ENCODE measurements around the gene GNPAT. TPM values are rescaled to one million over a fixed set of nuclear protein-coding genes. Genes with fewer than 3 reads are reported as not detected.
A peak's percentile ranks its signal among the peaks of the same experiment; 100 is the strongest.
"Not testable (repeated sequence)": the region's sequence is repeated elsewhere in the genome, so short reads cannot be mapped to it uniquely, and the experiment has no call there.

The GNPAT gene
- total and polyA plus RNA-seq, 2 experiments from 2014 or later, result 37.6 to 47.2 TPM

- Histone ChIP-seq H3K4me1 (ENCODE audit: insufficient read depth) (no peaks in the 10 kb centered on the region), H3K9me3 (ENCODE audit: low read depth) (no peaks in the 10 kb centered on the region), H3K36me3 (ENCODE audit: low read depth) (no peaks in the 10 kb centered on the region), H3K4me3 (no peak overlapping the region), H3K9me2 (ENCODE audit: insufficient read depth) (no peaks in the 10 kb centered on the region), H3F3A (ENCODE audit: insufficient read depth) (no peaks in the 10 kb centered on the region), H3K9ac (no peak overlapping the region), H3K27me3 (replicated peaks; ENCODE audit: insufficient read depth) (peaks cover 16% of the 10 kb centered on the region; the same call in 1 of the 2 replicates), H4K20me1 (ENCODE audit: insufficient read depth) (no peaks in the 10 kb centered on the region), H3K79me2 (ENCODE audit: insufficient read depth) (no peaks in the 10 kb centered on the region), H2AFZ (no peak overlapping the region), H3K4me2 (ENCODE audit: unreplicated experiment) (no peak overlapping the region), H3K27ac (no peak overlapping the region)
- TF ChIP-seq EZH2phosphoT487 (IDR thresholded peaks at IDR 0.05; ENCODE audit: insufficient read depth, low read depth) (no peak), EZH2 (IDR thresholded peaks at IDR 0.05; ENCODE audit: insufficient read depth, poor library complexity, severe bottlenecking) (no peak)
- no peak for DNase-seq
- in situ Hi-C loops (cut with MboI), result loop anchor here (25.0 kb wide), 1 partner anchor 273 kb away; no protein-coding TSS in a partner anchor
- WGBS, 2 experiments (ENCODE audit: low coverage in 1 of 2, low lambda C conversion rate in 2 of 2, missing lambda C conversion rate in 2 of 2), result 52 to 67% methylated on average over 6 of the region's 6 CpGs
These were observed 30.9 kb upstream of the GNPAT start for GRCh38 chr1:231210126-231210525.

GRCh38 chr1:231211005-231211857 lies 29.8 kb upstream of the GNPAT start:
- Histone ChIP-seq H3K9me3 (ENCODE audit: low read depth) (no peaks in the 10 kb centered on the region), H3K27me3 (replicated peaks; ENCODE audit: insufficient read depth) (peaks cover 21% of the 10 kb centered on the region), H3K27ac (no peak overlapping the region), H3K4me1 (ENCODE audit: insufficient read depth) (no peaks in the 10 kb centered on the region), H3K79me2 (ENCODE audit: insufficient read depth) (no peaks in the 10 kb centered on the region), H4K20me1 (ENCODE audit: insufficient read depth) (no peaks in the 10 kb centered on the region), H3K9ac (no peak overlapping the region), H3K36me3 (ENCODE audit: low read depth) (no peaks in the 10 kb centered on the region), H3K9me2 (ENCODE audit: insufficient read depth) (no peaks in the 10 kb centered on the region), H3F3A (ENCODE audit: insufficient read depth) (no peaks in the 10 kb centered on the region), H2AFZ (peak overlapping the region; percentile 61), H3K4me3 (peak overlapping the region; percentile 61), H3K4me2 (ENCODE audit: unreplicated experiment) (peak overlapping the region; percentile 80)
- in situ Hi-C loops (cut with MboI), result loop anchor here (25.0 kb wide), 1 partner anchor 274 kb away; no protein-coding TSS in a partner anchor
- 17 to 20% methylated on average over 28 of the region's 28 CpGs for WGBS, 2 experiments (ENCODE audit: low coverage in 1 of 2, low lambda C conversion rate in 2 of 2, missing lambda C conversion rate in 2 of 2)
- peak; percentile 59 for DNase-seq
- TF ChIP-seq EZH2 (IDR thresholded peaks at IDR 0.05; ENCODE audit: insufficient read depth, poor library complexity, severe bottlenecking) (no peak), EZH2phosphoT487 (IDR thresholded peaks at IDR 0.05; ENCODE audit: insufficient read depth, low read depth) (no peak)

GRCh38 chr1:231212301-231212700 lies 28.7 kb upstream of the GNPAT start:
- peaks cover 21% of the 10 kb centered on the region for H3K27me3 ChIP-seq (replicated peaks; ENCODE audit: insufficient read depth)
- H3K79me2 ChIP-seq (ENCODE audit: insufficient read depth); H3K27ac ChIP-seq; H3K9ac ChIP-seq; H3K9me2 ChIP-seq (ENCODE audit: insufficient read depth); DNase-seq; H3K36me3 ChIP-seq (ENCODE audit: low read depth); H3F3A ChIP-seq (ENCODE audit: insufficient read depth); H4K20me1 ChIP-seq (ENCODE audit: insufficient read depth); H3K4me1 ChIP-seq (ENCODE audit: insufficient read depth); H2AFZ ChIP-seq; H3K4me3 ChIP-seq; H3K4me2 ChIP-seq (ENCODE audit: unreplicated experiment); H3K9me3 ChIP-seq (ENCODE audit: low read depth): not testable (repeated sequence)
- WGBS, 2 experiments (ENCODE audit: low coverage in 1 of 2, low lambda C conversion rate in 2 of 2, missing lambda C conversion rate in 2 of 2), result 53 to 54% methylated on average over 5 of the region's 5 CpGs
- in situ Hi-C loops (cut with MboI), result loop anchor here (25.0 kb wide), 1 partner anchor 275 kb away; no protein-coding TSS in a partner anchor

- DNase-seq, result no peak
- H3K27ac ChIP-seq, result no peak overlapping the region
- H3K79me2 ChIP-seq (ENCODE audit: insufficient read depth), result no peaks in the 10 kb centered on the region
- no peak overlapping the region for H3K4me3 ChIP-seq
- 67 to 69% methylated on average over 19 to 22 of the region's 22 CpGs for WGBS, 2 experiments (ENCODE audit: low coverage in 1 of 2, low lambda C conversion rate in 2 of 2, missing lambda C conversion rate in 2 of 2)
- no peak overlapping the region for H2AFZ ChIP-seq
- H3F3A ChIP-seq (ENCODE audit: insufficient read depth), result no peaks in the 10 kb centered on the region
- in situ Hi-C loops (cut with MboI), result loop anchor here (25.0 kb wide), 1 partner anchor 277 kb away; no protein-coding TSS in a partner anchor
- no peaks in the 10 kb centered on the region for H4K20me1 ChIP-seq (ENCODE audit: insufficient read depth)
- no peak overlapping the region for H3K9ac ChIP-seq
- peaks cover 21% of the 10 kb centered on the region for H3K27me3 ChIP-seq (replicated peaks; ENCODE audit: insufficient read depth)
- no peaks in the 10 kb centered on the region for H3K9me2 ChIP-seq (ENCODE audit: insufficient read depth)
- H3K9me3 ChIP-seq (ENCODE audit: low read depth), result no peaks in the 10 kb centered on the region
- TF ChIP-seq EZH2phosphoT487 (IDR thresholded peaks at IDR 0.05; ENCODE audit: insufficient read depth, low read depth), result no peak
- TF ChIP-seq EZH2 (IDR thresholded peaks at IDR 0.05; ENCODE audit: insufficient read depth, poor library complexity, severe bottlenecking), result no peak
- H3K4me2 ChIP-seq (ENCODE audit: unreplicated experiment), result no peak overlapping the region
- no peaks in the 10 kb centered on the region for H3K4me1 ChIP-seq (ENCODE audit: insufficient read depth)
- no peaks in the 10 kb centered on the region for H3K36me3 ChIP-seq (ENCODE audit: low read depth)
These were observed 27.0 kb upstream of the GNPAT start for GRCh38 chr1:231213831-231214573.
